ENCODE data around the gene AHI1.

GRCh38 chr6:135251498-135252441 is 245.8 kb downstream of the AHI1 start:
- TF ChIP-seq, protein P1, sequence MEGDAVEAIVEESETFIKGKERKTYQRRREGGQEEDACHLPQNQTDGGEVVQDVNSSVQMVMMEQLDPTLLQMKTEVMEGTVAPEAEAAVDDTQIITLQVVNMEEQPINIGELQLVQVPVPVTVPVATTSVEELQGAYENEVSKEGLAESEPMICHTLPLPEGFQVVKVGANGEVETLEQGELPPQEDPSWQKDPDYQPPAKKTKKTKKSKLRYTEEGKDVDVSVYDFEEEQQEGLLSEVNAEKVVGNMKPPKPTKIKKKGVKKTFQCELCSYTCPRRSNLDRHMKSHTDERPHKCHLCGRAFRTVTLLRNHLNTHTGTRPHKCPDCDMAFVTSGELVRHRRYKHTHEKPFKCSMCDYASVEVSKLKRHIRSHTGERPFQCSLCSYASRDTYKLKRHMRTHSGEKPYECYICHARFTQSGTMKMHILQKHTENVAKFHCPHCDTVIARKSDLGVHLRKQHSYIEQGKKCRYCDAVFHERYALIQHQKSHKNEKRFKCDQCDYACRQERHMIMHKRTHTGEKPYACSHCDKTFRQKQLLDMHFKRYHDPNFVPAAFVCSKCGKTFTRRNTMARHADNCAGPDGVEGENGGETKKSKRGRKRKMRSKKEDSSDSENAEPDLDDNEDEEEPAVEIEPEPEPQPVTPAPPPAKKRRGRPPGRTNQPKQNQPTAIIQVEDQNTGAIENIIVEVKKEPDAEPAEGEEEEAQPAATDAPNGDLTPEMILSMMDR (conservative IDR thresholded peaks at IDR 0.05; ENCODE audit: low read depth, low read length), result no peak
- no peak for TF ChIP-seq EZH2phosphoT487 (IDR thresholded peaks at IDR 0.05; ENCODE audit: borderline replicate concordance, low read length)

Measured in PC-3 (cell line).